PC-3 (cell line): Measurements from ENCODE around the gene PPHLN1. TPM values are rescaled to one million over a fixed set of nuclear protein-coding genes. Genes with fewer than 3 reads are reported as not detected.

Experiments
- ATAC-seq: fragments of 200-7000 bp; cut with Tn5 transposase; 2 replicates; pipeline ENCODE4 v1.9.1; 2020; ENCODE audit warnings: mild to moderate bottlenecking, moderate library complexity
- BruUV-seq: library from RNA; stranded (reverse); fragments of 400-500 nt; replicated peaks from 2 replicates; lab custom pipeline; 2021; lab: Mats Ljungman, UMichigan
- CTCF ChIA-PET: fragments of 300-600 bp; sonication (Branson Sonifier 250); formaldehyde crosslinking; loops from one replicate; lab custom pipeline; 2022; ENCODE audit warnings: antibody characterized with exemption; lab: Charles Lee
- POLR2A ChIA-PET: fragments of 300-600 bp; sonication (Branson Sonifier 250); formaldehyde crosslinking; loops from one replicate; lab custom pipeline; 2022; ENCODE audit warnings: antibody characterized with exemption; ENCODE audit not compliant: unreplicated experiment; lab: Charles Lee
- DNase-seq: peaks from one replicate; pipeline ENCODE4 v3.0.0-alpha.2; 2015
- H2AFZ ChIP-seq: fragments of 300-600 bp; sonication (generic); 2 replicates; pipeline ENCODE4 v1.6.0; 2016; ENCODE audit warnings: antibody characterized with exemption, low read length
- H3F3A ChIP-seq: fragments of 300-600 bp; sonication (generic); one replicate; pipeline ENCODE4 v1.6.0; 2017; ENCODE audit warnings: antibody characterized with exemption, low read length, control low read depth, mild to moderate bottlenecking; ENCODE audit not compliant: unreplicated experiment
- H3K27ac ChIP-seq: fragments of 300-600 bp; sonication (generic); 2 replicates; pipeline ENCODE4 v1.5.1; 2016; ENCODE audit warnings: mild to moderate bottlenecking, low read length
- H3K27me3 ChIP-seq: fragments of 300-600 bp; sonication (generic); 2 replicates; pipeline ENCODE4 v1.6.1; 2016; ENCODE audit warnings: low read length, mixed read lengths
- H3K36me3 ChIP-seq: fragments of 300-600 bp; sonication (generic); 2 replicates; pipeline ENCODE4 v1.6.1; 2016; ENCODE audit warnings: low read depth, mixed run types, low read length, mixed read lengths
- H3K4me1 ChIP-seq: fragments of 300-600 bp; sonication (generic); 2 replicates; pipeline ENCODE4 v1.5.1; 2016; ENCODE audit warnings: low read length; ENCODE audit not compliant: insufficient read depth
- H3K4me2 ChIP-seq: fragments of 300-600 bp; sonication (generic); 2 replicates; pipeline ENCODE4 v1.6.0; 2016; ENCODE audit warnings: low read length
- H3K4me3 ChIP-seq: fragments of 300-600 bp; sonication (generic); 2 replicates; pipeline ENCODE4 v1.5.1; 2016; ENCODE audit warnings: mild to moderate bottlenecking, low read length, mixed read lengths
- H3K79me2 ChIP-seq: fragments of 300-600 bp; sonication (generic); 2 replicates; pipeline ENCODE4 v1.6.1; 2017; ENCODE audit warnings: low read length, mixed read lengths
- H3K9ac ChIP-seq: fragments of 300-600 bp; sonication (generic); 2 replicates; pipeline ENCODE4 v1.6.0; 2016; ENCODE audit warnings: mild to moderate bottlenecking, low read length
- H3K9me2 ChIP-seq: fragments of 300-600 bp; sonication (generic); replicated peaks from 2 replicates; pipeline ENCODE4 v1.6.1; 2016; ENCODE audit warnings: mixed run types, low read length, mixed read lengths
- H3K9me3 ChIP-seq: fragments of 300-600 bp; sonication (generic); 2 replicates; pipeline ENCODE4 v1.6.1; 2016; ENCODE audit warnings: low read length, mixed read lengths
- H4K20me1 ChIP-seq: fragments of 300-600 bp; sonication (generic); 2 replicates; pipeline ENCODE4 v1.6.1; 2016; ENCODE audit warnings: low read length, mixed read lengths
- EZH2 ChIP-seq: fragments of 300-600 bp; sonication (generic); IDR thresholded peaks from one replicate; pipeline ENCODE4 v1.6.1; 2017; ENCODE audit warnings: antibody characterized with exemption, mild to moderate bottlenecking, low read length; ENCODE audit not compliant: unreplicated experiment
- EZH2phosphoT487 ChIP-seq: fragments of 300-600 bp; sonication (generic); IDR thresholded peaks from 2 replicates; pipeline ENCODE4 v1.6.1; 2018; ENCODE audit warnings: mild to moderate bottlenecking, antibody characterized with exemption, low read length, borderline replicate concordance
- intact Hi-C: fragments of 100-400 bp; cut with micrococcal nuclease; formaldehyde crosslinking; loops from 2 replicates; pipeline ENCODE4 v1.9.0; 2023
- total RNA-seq: library from RNA; depleted of rRNA; stranded (reverse); fragments of >200 nt; gene quantifications from 2 replicates; pipeline ENCODE4 v1.2.3, GENCODE V29; 2014
- TF ChIP-seq, protein P1 (sequence below): fragments of 300-600 bp; sonication (generic); conservative IDR thresholded peaks from 2 replicates; pipeline ENCODE4 v1.5.1; 2017; ENCODE audit warnings: antibody characterized with exemption, low read depth, mild to moderate bottlenecking, low read length

The PPHLN1 gene
- total RNA-seq, 1 experiment from 2014 or later: 82.0 TPM

DNA sequence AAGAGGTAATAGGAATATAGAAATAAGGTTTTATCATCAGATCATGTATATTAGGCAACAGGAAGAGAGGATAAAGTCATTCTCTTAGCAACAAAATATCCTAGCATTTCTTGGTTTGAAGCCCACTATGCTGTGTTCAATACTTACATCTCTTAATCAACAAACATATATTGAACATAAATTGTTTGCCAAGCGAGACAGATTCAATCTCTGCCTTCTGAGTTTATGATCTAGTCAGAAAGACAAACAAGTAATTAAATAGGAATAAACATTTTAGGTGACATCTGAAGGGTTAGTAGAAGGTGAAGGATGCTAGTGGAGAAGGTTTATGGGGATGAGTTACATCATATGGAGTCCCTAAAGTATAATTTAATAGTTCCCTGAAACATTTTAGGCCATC lies 54.8 kb downstream of the PPHLN1 start:
- Histone ChIP-seq H3K36me3 (peaks cover 9% of the 10 kb centered on the region; the same call in 1 of the 2 replicates), H3K79me2 (no peaks in the 10 kb centered on the region), H3K4me2 (no peak overlapping the region), H3K9me3 (no peaks in the 10 kb centered on the region), H3K27me3 (no peaks in the 10 kb centered on the region), H2AFZ (no peak overlapping the region), H4K20me1 (no peaks in the 10 kb centered on the region), H3K27ac (no peak overlapping the region), H3F3A (no peaks in the 10 kb centered on the region), H3K9ac (no peak overlapping the region), H3K9me2 (no peaks in the 10 kb centered on the region), H3K4me1 (no peaks in the 10 kb centered on the region), H3K4me3 (no peak overlapping the region)
- no peak for TF ChIP-seq EZH2
- intact Hi-C loops: no loop called here
- no TSS peak for BruUV-seq
- POLR2A ChIA-PET: no interaction called here
- CTCF ChIA-PET: no interaction called here
- no peak for ATAC-seq
- DNase-seq: no peak

DNA sequence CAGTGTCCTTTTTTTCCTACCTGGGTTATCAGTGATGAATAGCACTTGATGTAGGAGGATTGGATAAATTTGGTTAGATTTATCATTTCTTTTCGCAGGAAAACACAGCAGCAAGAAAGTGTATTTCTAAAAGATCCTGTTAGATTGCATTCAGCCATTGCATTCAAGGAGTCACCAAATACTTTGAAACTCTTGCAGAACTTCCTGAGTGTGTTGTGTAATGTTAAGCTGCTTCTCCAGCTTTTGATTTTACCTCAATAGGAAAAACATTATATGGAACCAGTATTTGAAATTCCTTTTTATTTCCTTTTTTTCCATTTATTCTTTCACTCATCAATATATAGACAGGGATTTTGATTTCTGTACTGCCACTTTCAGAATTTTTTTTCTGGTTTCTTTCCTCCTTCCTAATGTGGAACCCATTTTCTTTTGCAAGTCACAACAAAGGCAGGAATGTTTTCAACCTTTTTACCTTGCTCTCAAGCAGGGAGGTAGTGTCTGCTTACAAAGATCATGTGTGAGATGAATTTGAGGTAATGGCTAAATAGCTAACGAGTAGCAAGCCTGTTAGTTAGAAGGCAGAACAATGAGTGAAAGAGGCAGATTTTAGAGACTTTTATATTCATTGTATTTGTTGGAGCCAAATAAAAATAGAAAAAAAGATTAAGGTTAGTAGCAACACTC lies 56.2 kb downstream of the PPHLN1 start:
- TF ChIP-seq EZH2: no peak
- TF ChIP-seq EZH2phosphoT487: no peak
- TF ChIP-seq, protein P1, sequence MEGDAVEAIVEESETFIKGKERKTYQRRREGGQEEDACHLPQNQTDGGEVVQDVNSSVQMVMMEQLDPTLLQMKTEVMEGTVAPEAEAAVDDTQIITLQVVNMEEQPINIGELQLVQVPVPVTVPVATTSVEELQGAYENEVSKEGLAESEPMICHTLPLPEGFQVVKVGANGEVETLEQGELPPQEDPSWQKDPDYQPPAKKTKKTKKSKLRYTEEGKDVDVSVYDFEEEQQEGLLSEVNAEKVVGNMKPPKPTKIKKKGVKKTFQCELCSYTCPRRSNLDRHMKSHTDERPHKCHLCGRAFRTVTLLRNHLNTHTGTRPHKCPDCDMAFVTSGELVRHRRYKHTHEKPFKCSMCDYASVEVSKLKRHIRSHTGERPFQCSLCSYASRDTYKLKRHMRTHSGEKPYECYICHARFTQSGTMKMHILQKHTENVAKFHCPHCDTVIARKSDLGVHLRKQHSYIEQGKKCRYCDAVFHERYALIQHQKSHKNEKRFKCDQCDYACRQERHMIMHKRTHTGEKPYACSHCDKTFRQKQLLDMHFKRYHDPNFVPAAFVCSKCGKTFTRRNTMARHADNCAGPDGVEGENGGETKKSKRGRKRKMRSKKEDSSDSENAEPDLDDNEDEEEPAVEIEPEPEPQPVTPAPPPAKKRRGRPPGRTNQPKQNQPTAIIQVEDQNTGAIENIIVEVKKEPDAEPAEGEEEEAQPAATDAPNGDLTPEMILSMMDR: no peak
- Histone ChIP-seq H3F3A (no peaks in the 10 kb centered on the region), H3K9ac (no peak overlapping the region), H3K27me3 (no peaks in the 10 kb centered on the region), H4K20me1 (no peaks in the 10 kb centered on the region), H3K36me3 (peaks cover 9% of the 10 kb centered on the region; the same call in 1 of the 2 replicates), H3K9me2 (no peaks in the 10 kb centered on the region), H3K4me2 (no peak overlapping the region), H3K4me1 (no peaks in the 10 kb centered on the region), H3K79me2 (no peaks in the 10 kb centered on the region), H3K4me3 (no peak overlapping the region), H3K27ac (no peak overlapping the region), H3K9me3 (no peaks in the 10 kb centered on the region), H2AFZ (no peak overlapping the region)
- ATAC-seq: no peak
- BruUV-seq: no TSS peak
- intact Hi-C loops: no loop called here
- ChIA-PET CTCF (no interaction called here), POLR2A (no interaction called here)
- no peak for DNase-seq

DNA sequence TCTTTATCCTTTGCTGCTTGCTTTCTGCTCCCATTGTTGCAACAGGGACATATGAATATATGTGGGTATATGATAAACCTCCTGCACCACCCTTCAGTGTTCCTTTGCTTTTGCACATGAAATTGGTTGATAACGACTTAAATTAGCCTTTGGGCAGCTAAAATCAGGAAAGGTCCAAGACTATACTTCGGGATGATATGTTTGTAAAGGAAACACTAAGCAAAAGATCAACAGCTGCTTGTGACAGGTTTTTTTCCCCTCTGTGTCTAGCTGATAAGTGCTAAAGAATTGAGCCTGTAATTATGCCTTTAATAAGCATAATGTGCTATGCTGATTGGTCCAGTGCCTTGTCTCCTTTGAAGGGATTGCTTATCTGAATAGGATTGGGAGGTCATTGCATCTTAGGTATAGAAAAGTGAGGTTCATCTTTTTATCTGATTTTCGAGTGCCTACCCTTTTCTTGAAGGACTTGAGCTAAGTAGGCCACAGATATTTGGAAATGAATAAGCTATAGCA lies 59.4 kb downstream of the PPHLN1 start:
- intact Hi-C loops: no loop called here
- Histone ChIP-seq H3K4me1 (no peaks in the 10 kb centered on the region), H2AFZ (no peak overlapping the region), H3F3A (no peaks in the 10 kb centered on the region), H3K79me2 (no peaks in the 10 kb centered on the region), H3K36me3 (peaks cover 17% of the 10 kb centered on the region; the same call in 1 of the 2 replicates), H4K20me1 (no peaks in the 10 kb centered on the region), H3K27me3 (no peaks in the 10 kb centered on the region), H3K4me2 (no peak overlapping the region), H3K9ac (no peak overlapping the region), H3K9me2 (no peaks in the 10 kb centered on the region), H3K27ac (no peak overlapping the region), H3K9me3 (no peaks in the 10 kb centered on the region), H3K4me3 (no peak overlapping the region)
- no peak for TF ChIP-seq EZH2
- no peak for TF ChIP-seq EZH2phosphoT487
- TF ChIP-seq, protein P1: no peak
- POLR2A ChIA-PET: no interaction called here
- DNase-seq (no peak), ATAC-seq (no peak)
- BruUV-seq: no TSS peak
- CTCF ChIA-PET: no interaction called here
